Measurements from ENCODE around the gene CDADC1.

Gene CDADC1

GRCh38 chr13:49262634-49263033, 14.9 kb downstream of the CDADC1 start:
- Histone ChIP-seq H3K27ac (no peak overlapping the region), H3K9ac (ENCODE audit: insufficient read length) (no peak overlapping the region), H3K4me3 (no peak overlapping the region), H3K9me3 (ENCODE audit: low read depth, low read length) (no peaks in the 10 kb centered on the region), H3K36me3 (ENCODE audit: insufficient read depth, low read length) (peaks cover 23% of the 10 kb centered on the region)
- DNase-seq (ENCODE audit: low read depth, low spot score), result no peak
- TF ChIP-seq EZH2 (IDR thresholded peaks at IDR 0.05) (no peak), FOXP2 (optimal IDR thresholded peaks at IDR 0.05; ENCODE audit: control extremely low read depth, extremely low read length, insufficient read depth) (no peak), POLR2AphosphoS5 (IDR thresholded peaks at IDR 0.05; ENCODE audit: borderline replicate concordance, low read depth, low read length) (no peak)

GRCh38 chr13:49265822-49266221, 18.1 kb downstream of the CDADC1 start:
- no peak overlapping the region for H3K9ac ChIP-seq (ENCODE audit: insufficient read length)
- no peak for DNase-seq (ENCODE audit: low read depth, low spot score)

GRCh38 chr13:49271264-49271663, 23.5 kb downstream of the CDADC1 start:
- DNase-seq (ENCODE audit: low read depth, low spot score), result no peak
- Histone ChIP-seq H3K9me3 (ENCODE audit: low read depth, low read length) (no peaks in the 10 kb centered on the region), H3K9ac (ENCODE audit: insufficient read length) (no peak overlapping the region), H3K27ac (no peak overlapping the region), H3K4me3 (no peak overlapping the region), H3K36me3 (ENCODE audit: insufficient read depth, low read length) (no peaks in the 10 kb centered on the region)
- no peak for TF ChIP-seq FOXP2 (optimal IDR thresholded peaks at IDR 0.05; ENCODE audit: control extremely low read depth, extremely low read length, insufficient read depth)
- TF ChIP-seq POLR2AphosphoS5 (IDR thresholded peaks at IDR 0.05; ENCODE audit: borderline replicate concordance, low read depth, low read length), result no peak
- no peak for TF ChIP-seq EZH2 (IDR thresholded peaks at IDR 0.05)

More at GRCh38 chr13:49265822-49266221, 18.1 kb downstream of the CDADC1 start:
- no peaks in the 10 kb centered on the region for H3K9me3 ChIP-seq (ENCODE audit: low read depth, low read length)
- H3K4me3 ChIP-seq, result no peak overlapping the region
- TF ChIP-seq EZH2 (IDR thresholded peaks at IDR 0.05) (no peak), POLR2AphosphoS5 (IDR thresholded peaks at IDR 0.05; ENCODE audit: borderline replicate concordance, low read depth, low read length) (no peak), FOXP2 (optimal IDR thresholded peaks at IDR 0.05; ENCODE audit: control extremely low read depth, extremely low read length, insufficient read depth) (no peak)
- no peak overlapping the region for H3K27ac ChIP-seq
- H3K36me3 ChIP-seq (ENCODE audit: insufficient read depth, low read length), result peaks cover 9% of the 10 kb centered on the region

- H3K27ac ChIP-seq, result no peak overlapping the region
- H3K36me3 ChIP-seq (ENCODE audit: insufficient read depth, low read length), result no peaks in the 10 kb centered on the region
- TF ChIP-seq POLR2AphosphoS5 (IDR thresholded peaks at IDR 0.05; ENCODE audit: borderline replicate concordance, low read depth, low read length) (no peak), EZH2 (IDR thresholded peaks at IDR 0.05) (no peak), FOXP2 (optimal IDR thresholded peaks at IDR 0.05; ENCODE audit: control extremely low read depth, extremely low read length, insufficient read depth) (no peak)
- H3K9me3 ChIP-seq (ENCODE audit: low read depth, low read length), result no peaks in the 10 kb centered on the region
- no peak for DNase-seq (ENCODE audit: low read depth, low spot score)
- H3K9ac ChIP-seq (ENCODE audit: insufficient read length), result no peak overlapping the region
- no peak overlapping the region for H3K4me3 ChIP-seq
These were observed 24.6 kb downstream of the CDADC1 start for GRCh38 chr13:49272296-49272695.

- Histone ChIP-seq H3K9me3 (ENCODE audit: low read depth, low read length) (no peaks in the 10 kb centered on the region), H3K27ac (no peak overlapping the region), H3K9ac (ENCODE audit: insufficient read length) (no peak overlapping the region), H3K36me3 (ENCODE audit: insufficient read depth, low read length) (no peaks in the 10 kb centered on the region), H3K4me3 (no peak overlapping the region)
- DNase-seq (ENCODE audit: low read depth, low spot score), result no peak
- no peak for TF ChIP-seq EZH2 (IDR thresholded peaks at IDR 0.05)
These were observed 30.5 kb downstream of the CDADC1 start for GRCh38 chr13:49278211-49278610.

- no peak for DNase-seq (ENCODE audit: low read depth, low spot score)
- Histone ChIP-seq H3K27ac (no peak overlapping the region), H3K9ac (ENCODE audit: insufficient read length) (no peak overlapping the region), H3K4me3 (no peak overlapping the region), H3K9me3 (ENCODE audit: low read depth, low read length) (no peaks in the 10 kb centered on the region), H3K36me3 (ENCODE audit: insufficient read depth, low read length) (no peaks in the 10 kb centered on the region)
- no peak for TF ChIP-seq POLR2AphosphoS5 (IDR thresholded peaks at IDR 0.05; ENCODE audit: borderline replicate concordance, low read depth, low read length)
- TF ChIP-seq EZH2 (IDR thresholded peaks at IDR 0.05), result no peak
- TF ChIP-seq FOXP2 (optimal IDR thresholded peaks at IDR 0.05; ENCODE audit: control extremely low read depth, extremely low read length, insufficient read depth), result no peak
These were observed 31.4 kb downstream of the CDADC1 start for GRCh38 chr13:49279112-49279511.

GRCh38 chr13:49279885-49280284, 32.2 kb downstream of the CDADC1 start:
- Histone ChIP-seq H3K9me3 (ENCODE audit: low read depth, low read length) (no peaks in the 10 kb centered on the region), H3K36me3 (ENCODE audit: insufficient read depth, low read length) (no peaks in the 10 kb centered on the region), H3K27ac (no peak overlapping the region), H3K4me3 (no peak overlapping the region), H3K9ac (ENCODE audit: insufficient read length) (no peak overlapping the region)
- TF ChIP-seq EZH2 (IDR thresholded peaks at IDR 0.05) (no peak), FOXP2 (optimal IDR thresholded peaks at IDR 0.05; ENCODE audit: control extremely low read depth, extremely low read length, insufficient read depth) (no peak), POLR2AphosphoS5 (IDR thresholded peaks at IDR 0.05; ENCODE audit: borderline replicate concordance, low read depth, low read length) (no peak)
- DNase-seq (ENCODE audit: low read depth, low spot score), result no peak

- no peak overlapping the region for H3K27ac ChIP-seq
These were observed 40.3 kb downstream of the CDADC1 start for GRCh38 chr13:49287995-49288394.

GRCh38 chr13:49288458-49288857, 40.7 kb downstream of the CDADC1 start:
- no peak overlapping the region for H3K4me3 ChIP-seq
- H3K9me3 ChIP-seq (ENCODE audit: low read depth, low read length), result no peaks in the 10 kb centered on the region
- H3K9ac ChIP-seq (ENCODE audit: insufficient read length), result no peak overlapping the region
- no peak for DNase-seq (ENCODE audit: low read depth, low spot score)
- TF ChIP-seq FOXP2 (optimal IDR thresholded peaks at IDR 0.05; ENCODE audit: control extremely low read depth, extremely low read length, insufficient read depth) (no peak), EZH2 (IDR thresholded peaks at IDR 0.05) (no peak), POLR2AphosphoS5 (IDR thresholded peaks at IDR 0.05; ENCODE audit: borderline replicate concordance, low read depth, low read length) (no peak)
- H3K36me3 ChIP-seq (ENCODE audit: insufficient read depth, low read length), result no peaks in the 10 kb centered on the region
- no peak overlapping the region for H3K27ac ChIP-seq

More at GRCh38 chr13:49287995-49288394, 40.3 kb downstream of the CDADC1 start:
- Histone ChIP-seq H3K9me3 (ENCODE audit: low read depth, low read length) (no peaks in the 10 kb centered on the region), H3K9ac (ENCODE audit: insufficient read length) (no peak overlapping the region), H3K4me3 (no peak overlapping the region), H3K36me3 (ENCODE audit: insufficient read depth, low read length) (no peaks in the 10 kb centered on the region)
- DNase-seq (ENCODE audit: low read depth, low spot score), result no peak
- TF ChIP-seq FOXP2 (optimal IDR thresholded peaks at IDR 0.05; ENCODE audit: control extremely low read depth, extremely low read length, insufficient read depth), result no peak
- TF ChIP-seq EZH2 (IDR thresholded peaks at IDR 0.05), result no peak

Data from SK-N-MC (cell line).